Measurements from ENCODE around the gene TENM4. TPM values are rescaled to one million over a fixed set of nuclear protein-coding genes. Genes with fewer than 3 reads are reported as not detected.

The TENM4 gene
- polyA plus RNA-seq, 1 donor from 2014 or later, result 16.8 TPM

- no peaks in the 10 kb centered on the region for H3K79me2 ChIP-seq (replicated peaks; ENCODE audit: insufficient read depth, low read length)
- H3K9me3 ChIP-seq (ENCODE audit: low read length), result no peaks in the 10 kb centered on the region
- no peaks in the 10 kb centered on the region for H3K9me2 ChIP-seq (ENCODE audit: insufficient read depth, low read length)
- no peaks in the 10 kb centered on the region for H3F3A ChIP-seq (ENCODE audit: insufficient read depth, low read length, poor library complexity, severe bottlenecking)
- H3K4me2 ChIP-seq (ENCODE audit: low read length), result no peak overlapping the region
- H3K9ac ChIP-seq (ENCODE audit: low read length), result no peak overlapping the region
- no peaks in the 10 kb centered on the region for H4K20me1 ChIP-seq (ENCODE audit: insufficient read depth)
- no peak overlapping the region for H3K27ac ChIP-seq (ENCODE audit: low read length)
- TF ChIP-seq TAF1 (IDR thresholded peaks at IDR 0.05; ENCODE audit: low read depth) (no peak), RAD21 (conservative IDR thresholded peaks at IDR 0.05) (no peak), EZH2 (IDR thresholded peaks at IDR 0.05; ENCODE audit: borderline replicate concordance, insufficient read depth, low read length, poor library complexity, severe bottlenecking) (no peak), SMC3 (conservative IDR thresholded peaks at IDR 0.05; ENCODE audit: poor library complexity) (no peak), EP300 (conservative IDR thresholded peaks at IDR 0.05; ENCODE audit: poor library complexity, severe bottlenecking) (no peak), REST (IDR thresholded peaks at IDR 0.05; ENCODE audit: borderline replicate concordance) (no peak), POLR2AphosphoS5 (IDR thresholded peaks at IDR 0.05) (no peak)
- H3K4me3 ChIP-seq (ENCODE audit: low read length), result no peak overlapping the region
- peaks cover 22% of the 10 kb centered on the region for H3K36me3 ChIP-seq (ENCODE audit: insufficient read depth, low read length)
- no peaks in the 10 kb centered on the region for H3K27me3 ChIP-seq (ENCODE audit: insufficient read depth, low read depth, low read length)
- H2AFZ ChIP-seq (ENCODE audit: low read depth, low read length), result no peak overlapping the region
These were observed 648.9 kb downstream of the TENM4 start for GRCh38 chr11:78791964-78792363.

GRCh38 chr11:78791254-78791653 lies 649.6 kb downstream of the TENM4 start:
- no peak overlapping the region for H3K9ac ChIP-seq (ENCODE audit: low read length)
- H3F3A ChIP-seq (ENCODE audit: insufficient read depth, low read length, poor library complexity, severe bottlenecking), result no peaks in the 10 kb centered on the region
- peaks cover 24% of the 10 kb centered on the region for H3K36me3 ChIP-seq (ENCODE audit: insufficient read depth, low read length)
- no peak overlapping the region for H3K4me2 ChIP-seq (ENCODE audit: low read length)
- H2AFZ ChIP-seq (ENCODE audit: low read depth, low read length), result no peak overlapping the region
- H4K20me1 ChIP-seq (ENCODE audit: insufficient read depth), result no peaks in the 10 kb centered on the region
- TF ChIP-seq EZH2 (IDR thresholded peaks at IDR 0.05; ENCODE audit: borderline replicate concordance, insufficient read depth, low read length, poor library complexity, severe bottlenecking), result no peak
- no peak for TF ChIP-seq MXI1 (conservative IDR thresholded peaks at IDR 0.05; ENCODE audit: poor library complexity, severe bottlenecking)
- TF ChIP-seq TAF1 (IDR thresholded peaks at IDR 0.05; ENCODE audit: low read depth), result no peak
- TF ChIP-seq RAD21 (conservative IDR thresholded peaks at IDR 0.05), result no peak
- TF ChIP-seq REST (IDR thresholded peaks at IDR 0.05; ENCODE audit: borderline replicate concordance), result no peak
- TF ChIP-seq EP300 (conservative IDR thresholded peaks at IDR 0.05; ENCODE audit: poor library complexity, severe bottlenecking), result no peak
- no peak for TF ChIP-seq POLR2AphosphoS5 (IDR thresholded peaks at IDR 0.05)
- no peak for TF ChIP-seq SMC3 (conservative IDR thresholded peaks at IDR 0.05; ENCODE audit: poor library complexity)
- TF ChIP-seq CTCF (IDR thresholded peaks at IDR 0.05; ENCODE audit: poor library complexity, severe bottlenecking), result no peak
- no peak overlapping the region for H3K27ac ChIP-seq (ENCODE audit: low read length)
- H3K9me2 ChIP-seq (ENCODE audit: insufficient read depth, low read length), result no peaks in the 10 kb centered on the region
- no peaks in the 10 kb centered on the region for H3K79me2 ChIP-seq (replicated peaks; ENCODE audit: insufficient read depth, low read length)
- H3K9me3 ChIP-seq (ENCODE audit: low read length), result no peaks in the 10 kb centered on the region
- no peak overlapping the region for H3K4me3 ChIP-seq (ENCODE audit: low read length)
- no peaks in the 10 kb centered on the region for H3K27me3 ChIP-seq (ENCODE audit: insufficient read depth, low read depth, low read length)
